Activated T-helper 1 cell treated with anti-CD3 and anti-CD28 coated beads, Interleukin-12 subunit alpha, Interleukin-12 subunit beta, Interleukin-2, Interleukin-4 antibody, amounts not matched to agents 30 ng/mL and 10 ng/mL and 1 ng/mL, durations not matched to agents 14 hours and 24 hours and 36 hours (primary cell): Measurements from ENCODE around the gene BBLN. TPM values are rescaled to one million over a fixed set of nuclear protein-coding genes. Genes with fewer than 3 reads are reported as not detected.
"Not testable (repeated sequence)": the region's sequence is repeated elsewhere in the genome, so short reads cannot be mapped to it uniquely, and the experiment has no call there.

Experiments used
- DNase-seq: peaks from one replicate; pipeline ENCODE4 v3.0.0; 2021; ENCODE audit warnings: low spot score
- H3K27ac Mint-ChIP-seq: one replicate; pipeline ENCODE4 v1.8.0; 2021; ENCODE audit warnings: mild to moderate bottlenecking, mixed read lengths
- H3K27me3 Mint-ChIP-seq: one replicate; pipeline ENCODE4 v1.8.0; 2022; ENCODE audit warnings: mild to moderate bottlenecking, moderate library complexity, mixed read lengths; ENCODE audit not compliant: insufficient read depth
- H3K36me3 Mint-ChIP-seq: one replicate; pipeline ENCODE4 v1.8.0; 2021; ENCODE audit warnings: low read depth, mixed read lengths
- H3K4me1 Mint-ChIP-seq: one replicate; pipeline ENCODE4 v1.8.0; 2021; ENCODE audit warnings: low read depth, mixed read lengths
- H3K4me3 Mint-ChIP-seq: one replicate; pipeline ENCODE4 v1.8.0; 2021; ENCODE audit warnings: mild to moderate bottlenecking, moderate library complexity, mixed read lengths
- H3K9me3 Mint-ChIP-seq: one replicate; pipeline ENCODE4 v1.8.0; 2021; ENCODE audit warnings: mixed read lengths
- intact Hi-C: fragments of 100-400 bp; cut with micrococcal nuclease; formaldehyde crosslinking; loops from one replicate; pipeline ENCODE4 v1.15.1; 2024
- total RNA-seq: library from RNA; stranded (reverse); gene quantifications from 2 replicates; pipeline ENCODE4 v1.2.3, GENCODE V29; 2022

BBLN gene, protein sequence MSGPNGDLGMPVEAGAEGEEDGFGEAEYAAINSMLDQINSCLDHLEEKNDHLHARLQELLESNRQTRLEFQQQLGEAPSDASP
- 97.3 and 106 TPM in 2 replicates for total RNA-seq

DNA sequence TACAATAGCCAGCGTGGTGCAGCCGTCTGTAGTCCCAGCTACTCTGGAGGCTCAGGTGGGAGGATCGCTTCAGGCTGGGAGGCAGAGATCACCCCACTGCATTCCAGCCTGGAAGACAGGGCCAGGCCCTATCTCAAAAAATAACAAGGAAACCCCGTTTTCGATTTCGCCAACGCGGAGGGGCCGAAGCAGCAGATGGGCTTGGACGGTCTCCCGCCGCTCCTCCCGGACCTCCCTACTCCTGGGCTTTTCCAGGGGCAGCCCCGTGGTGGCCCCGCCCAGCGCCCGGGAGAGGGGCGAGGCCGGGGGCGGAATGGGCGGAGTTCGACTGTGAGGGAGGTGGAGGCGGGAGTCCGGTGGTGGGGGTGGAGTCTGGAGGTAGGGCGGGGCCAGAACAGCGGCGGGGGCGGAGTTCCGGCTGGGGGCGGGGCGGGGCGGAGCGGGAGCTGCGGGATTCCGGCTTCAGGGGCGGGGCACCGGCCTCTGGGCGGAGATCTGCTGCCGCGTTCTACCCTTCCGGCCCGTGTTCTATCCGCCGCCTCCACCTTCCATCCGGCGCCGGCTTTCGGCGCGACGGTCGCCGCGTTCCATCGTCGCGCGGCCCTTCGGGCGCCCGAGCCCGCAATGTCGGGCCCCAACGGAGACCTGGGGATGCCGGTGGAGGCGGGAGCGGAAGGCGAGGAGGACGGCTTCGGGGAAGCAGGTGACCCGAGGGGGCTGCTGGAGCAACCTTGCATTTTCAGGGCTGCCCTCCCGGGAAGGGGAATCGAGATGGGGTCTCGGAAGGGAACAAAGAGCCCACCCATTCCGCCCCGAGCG is at the start of gene BBLN:
Gene BBLN (plus strand): TSS at position 482 of the 819 bp plus-strand sequence. CDS start 143 bp downstream, at position 625.
- DNase-seq = peak; percentile 88
- H3K9me3 Mint-ChIP-seq = no peaks in the 10 kb centered on the region
- peak within 1 kb of the TSS; percentile 84 for H3K4me3 Mint-ChIP-seq
- intact Hi-C loops = loop anchor here (1.0 to 5.0 kb wide), 10 partner anchors 31 to 876 kb away; partner anchors contain the start of genes CIZ1, COQ4, DNM1 and MIGA2
- H3K4me1 Mint-ChIP-seq = peaks cover 14% of the 10 kb centered on the region
- peaks cover 2% of the 10 kb centered on the region for H3K27me3 Mint-ChIP-seq
- peak within 1 kb of the TSS; percentile 93 for H3K27ac Mint-ChIP-seq
- peaks cover 18% of the 10 kb centered on the region for H3K36me3 Mint-ChIP-seq

DNA sequence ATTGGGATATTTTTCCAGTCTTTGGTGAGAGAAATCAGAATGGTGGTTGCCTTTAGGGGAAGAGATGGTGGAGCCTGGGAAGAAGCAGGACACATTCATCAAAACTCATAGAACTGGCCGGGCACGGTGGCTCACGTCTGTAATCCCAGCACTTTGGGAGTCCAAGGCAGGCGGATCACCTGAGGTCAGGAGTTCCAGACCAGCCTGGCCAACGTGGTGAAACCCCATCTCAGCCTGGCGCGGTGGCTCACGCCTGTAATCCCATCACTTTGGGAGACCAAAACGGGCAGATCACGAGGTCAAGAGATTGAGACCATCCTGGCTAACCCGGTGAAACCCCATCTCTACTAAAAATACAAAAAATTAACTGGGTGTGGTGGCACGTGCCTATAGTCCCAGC is 48.3 kb upstream of the BBLN start:
- H3K27me3 Mint-ChIP-seq, H3K9me3 Mint-ChIP-seq, intact Hi-C loops, DNase-seq, H3K4me3 Mint-ChIP-seq, H3K4me1 Mint-ChIP-seq, H3K27ac Mint-ChIP-seq: not testable (repeated sequence)
- peaks cover 26% of the 10 kb centered on the region for H3K36me3 Mint-ChIP-seq

DNA sequence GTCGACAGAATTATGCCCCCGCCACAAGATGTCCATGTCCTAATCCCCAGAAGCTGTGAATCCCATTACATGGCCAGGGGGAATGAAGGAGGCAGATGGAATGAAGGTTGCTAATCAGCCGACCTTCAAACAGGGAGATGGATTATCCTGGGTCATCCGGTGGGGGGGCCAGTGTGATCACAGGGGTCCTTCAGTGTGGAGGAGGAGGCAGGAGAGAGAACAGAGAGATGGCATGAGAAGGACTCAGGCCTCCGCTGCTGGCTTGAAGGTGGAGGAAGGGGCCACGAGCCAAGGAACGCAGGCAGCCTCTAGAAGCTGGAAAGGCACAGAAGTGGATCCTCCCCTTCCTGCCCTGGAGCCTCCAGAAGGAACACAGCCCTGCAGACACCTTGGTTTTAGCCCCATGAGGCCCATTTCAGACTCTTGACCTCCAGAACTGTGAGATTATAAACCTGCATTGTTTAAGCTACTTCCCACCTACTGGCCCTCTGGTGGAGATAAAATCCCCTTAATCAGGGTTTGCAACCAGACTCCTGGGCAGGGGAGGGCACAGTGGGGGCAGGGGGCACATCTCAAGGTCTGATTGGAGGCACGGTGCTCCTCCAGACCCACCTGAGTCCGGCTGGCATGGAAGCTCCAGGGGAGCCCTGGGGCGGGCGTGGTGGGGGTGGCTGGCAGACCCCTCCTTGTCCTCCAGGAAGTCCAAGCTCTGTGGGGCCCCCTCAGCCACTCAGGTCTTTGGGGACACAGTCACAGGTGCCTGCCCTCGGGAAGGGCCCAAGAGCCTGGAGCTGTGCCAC is 46.3 kb upstream of the BBLN start:
- DNase-seq = no peak
- Mint-ChIP-seq H3K27ac (no peak overlapping the region), H3K27me3 (no peaks in the 10 kb centered on the region), H3K4me3 (no peak overlapping the region), H3K36me3 (peaks cover 19% of the 10 kb centered on the region), H3K4me1 (peaks cover 12% of the 10 kb centered on the region), H3K9me3 (no peaks in the 10 kb centered on the region)
- intact Hi-C loops = no loop called here

DNA sequence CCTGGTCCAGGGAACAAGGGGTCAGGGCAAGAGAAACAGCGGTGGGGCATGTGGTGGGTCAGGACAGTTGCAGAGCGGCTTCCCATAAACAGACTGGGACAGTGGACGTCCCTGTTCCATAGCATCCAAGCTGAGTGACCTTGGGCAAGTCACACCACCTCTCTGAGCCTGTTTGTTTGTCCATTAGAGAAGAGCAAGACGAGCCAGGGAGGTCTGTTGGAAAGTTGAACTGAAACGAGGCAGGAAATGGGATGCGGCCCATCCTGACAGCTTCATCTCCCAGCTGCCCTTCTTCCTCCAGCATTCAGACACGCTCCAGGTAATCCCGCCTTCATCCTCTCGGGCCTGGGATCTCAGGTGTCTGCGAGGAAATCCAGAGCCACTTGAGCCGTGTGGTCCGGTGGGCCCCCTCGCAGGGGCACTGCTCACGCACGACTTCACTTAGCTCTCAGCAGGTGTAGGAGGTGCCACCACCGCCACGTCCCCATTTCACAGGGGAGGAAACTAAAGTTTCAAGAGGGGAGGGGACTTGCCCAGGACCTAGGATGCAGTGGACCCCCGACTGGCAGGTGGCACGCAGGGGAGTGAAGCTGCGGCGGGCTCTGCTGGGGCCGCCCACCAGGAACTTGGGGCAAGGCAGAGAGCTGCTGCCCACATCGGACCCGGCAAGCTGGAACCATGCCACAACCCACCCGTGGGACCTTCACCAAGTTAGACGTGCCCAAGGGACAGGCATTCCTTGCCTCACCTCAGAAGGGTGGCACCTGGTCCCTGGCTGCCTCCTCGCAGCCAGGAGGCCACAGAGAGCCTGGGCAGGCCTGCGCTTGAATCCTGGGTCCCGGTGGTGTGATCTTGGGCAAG is 45.5 kb upstream of the BBLN start:
- Mint-ChIP-seq H3K9me3 (no peaks in the 10 kb centered on the region), H3K4me1 (peaks cover 12% of the 10 kb centered on the region), H3K27ac (no peak overlapping the region), H3K36me3 (peaks cover 13% of the 10 kb centered on the region), H3K27me3 (no peaks in the 10 kb centered on the region), H3K4me3 (no peak overlapping the region)
- no peak for DNase-seq
- intact Hi-C loops = loop anchor here (5.0 kb wide), 1 partner anchor 157 kb away; no protein-coding TSS in a partner anchor

DNA sequence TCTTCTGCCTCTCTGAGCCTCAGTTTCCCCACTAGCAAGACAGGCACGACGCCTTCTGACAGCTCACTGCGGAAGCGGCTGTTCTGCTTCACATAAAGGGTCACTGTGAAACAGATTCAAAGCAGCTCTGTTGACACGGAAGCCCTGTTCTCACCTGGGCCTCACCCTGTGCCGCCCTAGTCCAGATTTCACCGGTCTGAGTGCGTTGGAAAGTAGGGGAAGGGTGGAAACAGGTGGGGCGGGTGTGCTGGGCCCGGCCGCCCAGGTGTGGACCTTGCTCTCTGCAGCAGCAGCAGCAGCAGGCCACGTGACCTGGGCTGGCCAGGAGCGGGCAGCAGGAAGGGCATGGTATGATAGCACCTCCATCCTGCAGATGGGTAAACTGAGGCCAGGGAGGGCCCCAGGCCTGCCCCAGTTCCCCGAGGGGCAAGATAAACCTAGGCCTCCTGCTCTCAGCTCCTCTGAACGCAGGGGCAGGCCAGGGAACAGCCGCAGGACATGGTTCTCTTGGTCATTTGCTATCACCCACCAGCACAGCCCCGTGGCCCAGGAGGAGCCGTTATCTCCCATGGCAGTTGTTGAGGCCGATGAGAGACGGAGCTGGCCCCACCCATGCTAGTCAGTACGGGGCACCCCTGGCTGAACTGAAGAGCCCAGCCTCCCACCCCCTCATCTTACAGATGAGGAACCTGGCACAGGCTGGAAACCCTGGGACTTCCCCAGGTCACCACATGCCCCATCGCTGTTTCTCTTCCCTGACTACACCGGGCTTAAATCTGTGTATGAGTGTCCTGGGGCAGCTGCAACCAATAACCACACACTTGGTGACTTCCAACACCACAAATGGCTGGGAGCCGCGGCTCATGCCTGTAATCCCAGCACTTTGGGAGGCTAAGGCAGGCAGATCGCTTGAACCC is 44.6 kb upstream of the BBLN start:
- H3K27ac Mint-ChIP-seq = peak overlapping the region; percentile 23
- no peak overlapping the region for H3K4me3 Mint-ChIP-seq
- peaks cover 12% of the 10 kb centered on the region for H3K4me1 Mint-ChIP-seq
- DNase-seq = no peak
- intact Hi-C loops = loop anchor here (5.0 kb wide), 1 partner anchor 158 kb away; no protein-coding TSS in a partner anchor
- no peaks in the 10 kb centered on the region for H3K9me3 Mint-ChIP-seq
- no peaks in the 10 kb centered on the region for H3K27me3 Mint-ChIP-seq
- H3K36me3 Mint-ChIP-seq = peaks cover 11% of the 10 kb centered on the region

DNA sequence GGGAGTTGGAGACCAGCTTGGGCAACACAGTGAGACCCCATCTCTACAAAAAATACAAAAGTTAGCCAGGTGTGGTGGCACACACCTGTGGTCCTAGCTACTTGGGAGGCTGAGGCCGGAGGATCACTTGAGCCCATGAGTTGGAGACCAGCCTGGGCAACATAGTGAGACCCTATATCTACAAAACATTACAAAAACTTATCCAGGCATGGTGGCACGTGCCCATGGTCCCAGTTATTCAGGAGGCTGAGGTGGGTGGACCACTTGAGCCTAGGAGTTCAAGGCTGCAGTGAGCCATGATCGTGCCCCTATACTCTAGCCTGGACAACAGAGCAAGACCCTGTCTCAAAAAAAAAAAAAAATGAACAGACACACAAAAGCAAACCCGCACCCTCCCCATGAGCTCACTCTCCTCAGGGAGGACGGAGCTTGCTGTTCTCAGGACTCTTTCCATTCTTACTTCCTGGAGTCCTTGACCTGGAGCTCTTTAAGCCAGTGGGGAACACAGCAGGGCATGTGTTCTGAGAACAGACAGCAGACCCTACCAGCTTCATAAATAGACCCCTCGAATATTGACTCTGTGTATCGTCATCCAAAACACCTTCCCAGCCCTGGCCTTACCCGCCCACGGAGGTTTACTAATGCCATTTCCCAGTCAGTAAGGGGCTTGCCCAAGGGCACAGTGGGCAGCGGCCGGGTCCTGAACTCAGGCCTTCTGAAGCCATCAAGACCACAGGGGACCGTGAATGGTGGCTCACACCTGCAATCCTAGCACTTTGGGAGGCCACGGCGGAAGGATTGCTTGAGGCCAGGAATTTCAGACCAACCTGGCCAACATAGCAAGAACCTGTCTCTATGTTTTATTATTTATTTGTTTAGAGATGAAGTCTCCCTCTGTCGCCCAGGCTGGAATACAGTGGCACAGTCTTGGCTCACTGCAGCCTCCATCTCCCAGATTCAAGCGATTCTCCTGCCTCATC is 43.7 kb upstream of the BBLN start:
- Mint-ChIP-seq H3K36me3 (peaks cover 9% of the 10 kb centered on the region), H3K27me3 (no peaks in the 10 kb centered on the region), H3K4me3 (no peak overlapping the region), H3K9me3 (no peaks in the 10 kb centered on the region), H3K27ac (peak overlapping the region; percentile 23), H3K4me1 (peaks cover 12% of the 10 kb centered on the region)
- intact Hi-C loops = loop anchor here (1.0 to 5.0 kb wide), 4 partner anchors 12 to 173 kb away; no protein-coding TSS in a partner anchor
- DNase-seq = no peak

DNA sequence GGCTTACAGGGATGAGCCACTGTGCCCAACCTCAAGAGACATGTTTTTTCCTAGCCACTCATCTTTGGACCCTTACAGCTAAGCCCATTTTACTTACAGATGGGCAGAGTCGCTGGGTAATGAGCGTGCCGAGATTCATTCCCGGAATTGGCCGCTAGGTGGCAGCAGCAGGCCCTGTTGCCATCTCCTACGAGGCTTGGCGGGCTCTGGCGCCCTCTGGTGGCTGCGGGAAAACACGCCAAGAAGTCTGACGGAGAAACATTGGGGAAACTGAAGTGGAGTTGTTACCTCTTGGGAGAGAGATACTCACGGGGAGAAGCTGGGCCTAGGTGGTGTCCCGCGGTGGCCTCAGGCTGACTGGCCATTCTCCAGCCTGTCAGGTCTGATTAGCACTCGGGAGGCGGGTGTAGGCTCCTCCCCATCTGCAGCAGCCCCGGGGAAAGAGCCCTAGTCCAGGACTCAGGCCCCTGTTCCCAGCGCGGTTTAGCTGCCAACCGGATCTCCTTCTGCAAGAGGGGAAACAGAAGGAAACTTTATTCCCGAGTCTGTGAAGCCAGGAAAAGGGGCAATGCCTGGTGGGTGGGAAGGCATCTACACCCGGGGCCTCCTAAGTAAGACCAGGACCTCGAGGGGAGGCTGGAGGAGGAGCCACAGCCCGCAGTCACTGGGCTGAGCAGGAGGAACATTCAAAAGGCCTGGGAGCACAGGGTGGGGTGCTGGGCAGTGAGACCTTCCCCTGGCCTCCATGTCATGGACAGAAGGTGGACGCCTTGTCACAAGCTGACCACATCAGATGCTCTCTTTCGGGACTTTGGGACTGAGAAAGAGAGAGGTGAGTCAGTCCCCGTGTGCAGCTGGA is 42.2 kb upstream of the BBLN start:
- H3K4me1 Mint-ChIP-seq = peaks cover 12% of the 10 kb centered on the region
- peak overlapping the region; percentile 66 for H3K27ac Mint-ChIP-seq
- peak; percentile 88 for DNase-seq
- intact Hi-C loops = loop anchor here (1.0 to 5.0 kb wide), 4 partner anchors 10 to 175 kb away; no protein-coding TSS in a partner anchor
- no peaks in the 10 kb centered on the region for H3K9me3 Mint-ChIP-seq
- no peaks in the 10 kb centered on the region for H3K27me3 Mint-ChIP-seq
- peaks cover 9% of the 10 kb centered on the region for H3K36me3 Mint-ChIP-seq
- H3K4me3 Mint-ChIP-seq = no peak overlapping the region

DNA sequence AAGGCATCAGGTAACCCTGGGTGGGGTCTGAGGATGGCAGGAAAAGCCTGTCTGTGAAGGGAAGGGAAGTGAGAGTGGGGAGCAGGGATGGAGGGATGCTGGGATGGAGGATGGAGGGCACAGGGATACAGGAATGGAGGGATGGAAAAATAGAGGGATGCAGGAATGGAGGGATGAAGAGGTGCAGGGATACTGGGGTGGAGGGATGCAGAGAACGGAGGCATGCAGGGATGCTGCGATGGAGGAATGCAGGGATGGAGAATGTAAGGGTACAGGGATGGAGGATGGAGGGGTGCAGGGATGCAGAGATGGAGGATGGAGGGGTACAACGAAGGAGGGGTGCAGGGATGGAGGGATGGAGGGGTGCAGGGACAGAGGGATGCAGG is 41.6 kb upstream of the BBLN start:
- Mint-ChIP-seq H3K4me1 (peaks cover 12% of the 10 kb centered on the region), H3K36me3 (peaks cover 7% of the 10 kb centered on the region), H3K4me3 (no peak overlapping the region), H3K9me3 (no peaks in the 10 kb centered on the region), H3K27me3 (no peaks in the 10 kb centered on the region), H3K27ac (no peak overlapping the region)
- DNase-seq = no peak
- intact Hi-C loops = loop anchor here (5.0 kb wide), 1 partner anchor 161 kb away; no protein-coding TSS in a partner anchor

DNA sequence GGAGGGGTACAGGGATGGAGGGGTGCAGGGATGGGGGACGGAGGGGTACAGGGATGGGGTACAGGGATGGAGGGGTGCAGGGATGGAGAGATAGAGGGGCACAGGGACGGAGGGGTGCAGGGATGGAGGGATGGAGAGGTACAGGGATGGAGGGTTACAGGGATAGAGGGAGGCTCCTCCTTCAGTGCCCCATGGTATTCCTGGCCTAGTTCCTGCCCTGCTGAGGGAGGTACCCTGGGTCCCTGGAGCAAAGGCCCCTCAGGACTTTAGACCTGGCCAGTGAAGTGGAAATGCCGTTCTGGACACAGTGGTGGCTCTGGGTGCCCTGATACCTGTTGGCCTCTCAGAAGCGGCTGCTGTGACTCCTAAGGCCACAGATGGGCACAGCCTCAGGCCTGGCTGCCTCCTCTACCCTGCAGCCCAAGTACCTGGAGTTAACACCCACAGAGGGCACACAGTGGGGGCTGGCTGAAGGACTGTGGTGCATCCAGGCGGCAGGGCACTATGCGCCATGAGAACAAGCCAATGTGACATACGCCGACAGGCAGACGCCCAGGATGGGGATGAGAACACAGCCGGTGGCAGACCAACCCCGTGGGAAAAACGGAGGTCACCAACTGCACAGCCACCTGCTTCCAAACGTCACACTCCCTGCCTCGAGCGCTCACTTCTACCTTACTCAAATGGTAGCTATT is 40.9 kb upstream of the BBLN start:
- Mint-ChIP-seq H3K36me3 (peaks cover 8% of the 10 kb centered on the region), H3K27ac (no peak overlapping the region), H3K4me1 (peaks cover 12% of the 10 kb centered on the region), H3K27me3 (no peaks in the 10 kb centered on the region), H3K9me3 (no peaks in the 10 kb centered on the region), H3K4me3 (no peak overlapping the region)
- DNase-seq = no peak
- intact Hi-C loops = loop anchor here (5.0 kb wide), 1 partner anchor 162 kb away; no protein-coding TSS in a partner anchor
